Measurements from ENCODE around the gene GGA2.

The GGA2 gene

GRCh38 chr16:23480257-23480656, 30.0 kb downstream of the GGA2 start:
- H3K9me3 ChIP-seq (ENCODE audit: insufficient read depth, low read depth, low read length), result no peaks in the 10 kb centered on the region
- no peaks in the 10 kb centered on the region for H3F3A ChIP-seq (ENCODE audit: low read depth)
- H3K9ac ChIP-seq (ENCODE audit: low read depth, low read length, poor library complexity, severe bottlenecking), result no peak overlapping the region
- H3K79me2 ChIP-seq (ENCODE audit: insufficient read depth, low read length), result no peaks in the 10 kb centered on the region
- no peak overlapping the region for H2AFZ ChIP-seq (ENCODE audit: low read length)
- no peaks in the 10 kb centered on the region for H3K27me3 ChIP-seq (ENCODE audit: insufficient read depth, low read length, poor library complexity, severe bottlenecking)
- no peak for TF ChIP-seq EZH2phosphoT487 (IDR thresholded peaks at IDR 0.05; ENCODE audit: borderline replicate concordance)
- no peak for TF ChIP-seq CTCF (conservative IDR thresholded peaks at IDR 0.05; ENCODE audit: low read length)
- no peaks in the 10 kb centered on the region for H3K36me3 ChIP-seq (ENCODE audit: insufficient read depth, low read length)
- H3K4me2 ChIP-seq (ENCODE audit: low read depth, low read length, poor library complexity, severe bottlenecking), result no peak overlapping the region
- no peaks in the 10 kb centered on the region for H3K4me1 ChIP-seq (ENCODE audit: insufficient read depth, low read length, poor library complexity, severe bottlenecking)
- no peak overlapping the region for H3K4me3 ChIP-seq (ENCODE audit: low read length, poor library complexity, severe bottlenecking)
- no peaks in the 10 kb centered on the region for H3K9me2 ChIP-seq (replicated peaks; ENCODE audit: low read depth, low read length)
- no peaks in the 10 kb centered on the region for H4K20me1 ChIP-seq (ENCODE audit: insufficient read depth, low read length, poor library complexity, severe bottlenecking)

- H3K4me3 ChIP-seq (ENCODE audit: low read length, poor library complexity, severe bottlenecking), result no peak overlapping the region
- no peak overlapping the region for H3K9ac ChIP-seq (ENCODE audit: low read depth, low read length, poor library complexity, severe bottlenecking)
- no peaks in the 10 kb centered on the region for H3F3A ChIP-seq (ENCODE audit: low read depth)
- H3K27me3 ChIP-seq (ENCODE audit: insufficient read depth, low read length, poor library complexity, severe bottlenecking), result no peaks in the 10 kb centered on the region
- H3K79me2 ChIP-seq (ENCODE audit: insufficient read depth, low read length), result no peaks in the 10 kb centered on the region
- no peaks in the 10 kb centered on the region for H3K36me3 ChIP-seq (ENCODE audit: insufficient read depth, low read length)
- no peak for TF ChIP-seq CTCF (conservative IDR thresholded peaks at IDR 0.05; ENCODE audit: low read length)
- TF ChIP-seq EZH2phosphoT487 (IDR thresholded peaks at IDR 0.05; ENCODE audit: borderline replicate concordance), result no peak
- H3K9me3 ChIP-seq (ENCODE audit: insufficient read depth, low read depth, low read length), result no peaks in the 10 kb centered on the region
- no peak overlapping the region for H3K4me2 ChIP-seq (ENCODE audit: low read depth, low read length, poor library complexity, severe bottlenecking)
- H4K20me1 ChIP-seq (ENCODE audit: insufficient read depth, low read length, poor library complexity, severe bottlenecking), result no peaks in the 10 kb centered on the region
- no peak overlapping the region for H2AFZ ChIP-seq (ENCODE audit: low read length)
- no peaks in the 10 kb centered on the region for H3K4me1 ChIP-seq (ENCODE audit: insufficient read depth, low read length, poor library complexity, severe bottlenecking)
- no peaks in the 10 kb centered on the region for H3K9me2 ChIP-seq (replicated peaks; ENCODE audit: low read depth, low read length)
These were observed 31.2 kb downstream of the GGA2 start for GRCh38 chr16:23479138-23479537.

- H3K79me2 ChIP-seq (ENCODE audit: insufficient read depth, low read length), result no peaks in the 10 kb centered on the region
- no peaks in the 10 kb centered on the region for H3F3A ChIP-seq (ENCODE audit: low read depth)
- H3K36me3 ChIP-seq (ENCODE audit: insufficient read depth, low read length), result no peaks in the 10 kb centered on the region
- no peak overlapping the region for H2AFZ ChIP-seq (ENCODE audit: low read length)
- H3K4me2 ChIP-seq (ENCODE audit: low read depth, low read length, poor library complexity, severe bottlenecking), result no peak overlapping the region
- no peaks in the 10 kb centered on the region for H4K20me1 ChIP-seq (ENCODE audit: insufficient read depth, low read length, poor library complexity, severe bottlenecking)
- no peaks in the 10 kb centered on the region for H3K4me1 ChIP-seq (ENCODE audit: insufficient read depth, low read length, poor library complexity, severe bottlenecking)
- H3K27me3 ChIP-seq (ENCODE audit: insufficient read depth, low read length, poor library complexity, severe bottlenecking), result no peaks in the 10 kb centered on the region
- no peak overlapping the region for H3K4me3 ChIP-seq (ENCODE audit: low read length, poor library complexity, severe bottlenecking)
- H3K9me2 ChIP-seq (replicated peaks; ENCODE audit: low read depth, low read length), result no peaks in the 10 kb centered on the region
- TF ChIP-seq EZH2phosphoT487 (IDR thresholded peaks at IDR 0.05; ENCODE audit: borderline replicate concordance) (no peak), CTCF (conservative IDR thresholded peaks at IDR 0.05; ENCODE audit: low read length) (no peak)
- H3K9ac ChIP-seq (ENCODE audit: low read depth, low read length, poor library complexity, severe bottlenecking), result no peak overlapping the region
- no peaks in the 10 kb centered on the region for H3K9me3 ChIP-seq (ENCODE audit: insufficient read depth, low read depth, low read length)
These were observed 31.7 kb downstream of the GGA2 start for GRCh38 chr16:23478566-23478965.

Measured in Loucy (cell line).